ENCODE results near the gene KREMEN2.

- no peak for TF ChIP-seq POLR2A (IDR thresholded peaks at IDR 0.05)
- TF ChIP-seq, protein P1, sequence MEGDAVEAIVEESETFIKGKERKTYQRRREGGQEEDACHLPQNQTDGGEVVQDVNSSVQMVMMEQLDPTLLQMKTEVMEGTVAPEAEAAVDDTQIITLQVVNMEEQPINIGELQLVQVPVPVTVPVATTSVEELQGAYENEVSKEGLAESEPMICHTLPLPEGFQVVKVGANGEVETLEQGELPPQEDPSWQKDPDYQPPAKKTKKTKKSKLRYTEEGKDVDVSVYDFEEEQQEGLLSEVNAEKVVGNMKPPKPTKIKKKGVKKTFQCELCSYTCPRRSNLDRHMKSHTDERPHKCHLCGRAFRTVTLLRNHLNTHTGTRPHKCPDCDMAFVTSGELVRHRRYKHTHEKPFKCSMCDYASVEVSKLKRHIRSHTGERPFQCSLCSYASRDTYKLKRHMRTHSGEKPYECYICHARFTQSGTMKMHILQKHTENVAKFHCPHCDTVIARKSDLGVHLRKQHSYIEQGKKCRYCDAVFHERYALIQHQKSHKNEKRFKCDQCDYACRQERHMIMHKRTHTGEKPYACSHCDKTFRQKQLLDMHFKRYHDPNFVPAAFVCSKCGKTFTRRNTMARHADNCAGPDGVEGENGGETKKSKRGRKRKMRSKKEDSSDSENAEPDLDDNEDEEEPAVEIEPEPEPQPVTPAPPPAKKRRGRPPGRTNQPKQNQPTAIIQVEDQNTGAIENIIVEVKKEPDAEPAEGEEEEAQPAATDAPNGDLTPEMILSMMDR (IDR thresholded peaks at IDR 0.05), result no peak
These were observed 51.9 kb downstream of the KREMEN2 start for GRCh38 chr16:3015865-3016521.

Measured in esophagus squamous epithelium (tissue), 4 donors.